HepG2 (cell line): ENCODE measurements around the gene FBP2. TPM values are rescaled to one million over a fixed set of nuclear protein-coding genes. Genes with fewer than 3 reads are reported as not detected.

Experiments used
- ATAC-seq: fragments of 200-7000 bp; cut with Tn5 transposase; 3 replicates; pipeline ENCODE4 v1.9.1; 2020; ENCODE audit warnings: mild to moderate bottlenecking, moderate library complexity
- BruUV-seq: library from RNA; stranded (reverse); fragments of 400-500 nt; replicated peaks from 2 replicates; lab custom pipeline; 2021; lab: Mats Ljungman, UMichigan
- CTCF ChIA-PET: fragments of 300-600 bp; formaldehyde crosslinking; extraction: SDS; loops from one replicate; lab custom pipeline; 2021; ENCODE audit warnings: low total read pairs, inconsistent platforms, low intra/inter-chr PET ratio; lab: Yijun Ruan, JAX
- POLR2A ChIA-PET: fragments of 350-600 bp; sonication (Branson Sonifier 250); formaldehyde crosslinking; loops from one replicate; lab custom pipeline; 2020; ENCODE audit warnings: antibody characterized with exemption, inconsistent platforms; lab: Yijun Ruan, JAX
- DNase-seq: peaks from one replicate; pipeline ENCODE4 v3.0.0-alpha.2; 2015; ENCODE audit warnings: low spot score
- FAIRE-seq: peaks from 3 replicates; lab custom pipeline; 2011; peaks lifted over from hg19 to GRCh38; lab: Jason Lieb, UNC
- H2AFZ ChIP-seq: one replicate; pipeline ENCODE4 v1.6.1; 2011; ENCODE audit warnings: low read length, inconsistent platforms
- H3K27ac ChIP-seq: fragments of 300-600 bp; 3 replicates; pipeline ENCODE4 v1.8.0; 2011; ENCODE audit warnings: mixed run types, mild to moderate bottlenecking, mixed read lengths, low read length, inconsistent platforms; ENCODE audit not compliant: insufficient read depth; ENCODE audit errors: extremely low read length
- H3K27me3 ChIP-seq, 2 experiments: fragments of 200-600 bp in 1 of 2; 2 replicates in 1 of 2; 3 replicates in 1 of 2; pipeline versions ENCODE4 v1.6.0 to v1.8.0; 2011; ENCODE audit warnings: low read length in 2 of 2, mild to moderate bottlenecking in 2 of 2, moderate library complexity in 2 of 2, inconsistent platforms in 1 of 2; ENCODE audit not compliant: insufficient read depth in 2 of 2, control insufficient read depth in 1 of 2
- H3K36me3 ChIP-seq, 2 experiments: fragments of 200-600 bp in 1 of 2; replicated peaks in 1 of 2; 2 replicates in 1 of 2; 3 replicates in 1 of 2; pipeline versions ENCODE4 v1.5.1 to v1.8.0; 2011; ENCODE audit warnings: low read length in 2 of 2, inconsistent platforms in 1 of 2; ENCODE audit not compliant: insufficient read depth in 2 of 2, control insufficient read depth in 1 of 2
- H3K4me1 ChIP-seq: 2 replicates; pipeline ENCODE4 v1.5.1; 2012; ENCODE audit warnings: low read length, inconsistent platforms; ENCODE audit not compliant: insufficient read depth
- H3K4me2 ChIP-seq: 2 replicates; pipeline ENCODE4 v1.6.0; 2011; ENCODE audit warnings: low read depth, low read length, inconsistent platforms
- H3K4me3 ChIP-seq, 3 experiments: fragments of 200-600 bp in 1 of 3; sonication (generic), shearing (Covaris generic) in 1 of 3; replicated peaks in 1 of 3; 2 replicates each; pipeline ENCODE4 v1.5.1; 2011 to 2016; ENCODE audit warnings: low read length in 3 of 3, inconsistent platforms in 2 of 3, low read depth in 2 of 3, mild to moderate bottlenecking in 2 of 3, control low read depth in 1 of 3, mixed read lengths in 1 of 3; ENCODE audit not compliant: insufficient read depth in 1 of 3
- H3K79me2 ChIP-seq: one replicate; pipeline ENCODE4 v1.6.1; 2011; ENCODE audit warnings: low read length, inconsistent platforms; ENCODE audit not compliant: insufficient read depth
- H3K9ac ChIP-seq: 2 replicates; pipeline ENCODE4 v1.6.0; 2011; ENCODE audit warnings: mild to moderate bottlenecking, low read depth, low read length, inconsistent platforms; ENCODE audit not compliant: insufficient read depth
- H3K9me3 ChIP-seq: 2 replicates; pipeline ENCODE4 v1.5.1; 2012; ENCODE audit warnings: mild to moderate bottlenecking, low read length
- H4K20me1 ChIP-seq: 2 replicates; pipeline ENCODE4 v1.6.0; 2011; ENCODE audit warnings: inconsistent platforms, mild to moderate bottlenecking, low read length, moderate library complexity; ENCODE audit not compliant: insufficient read depth
- CREB1 ChIP-seq, 2 experiments: fragments of 450-650 bp in 1 of 2; IDR thresholded peaks; 2 replicates each; pipeline ENCODE4 v1.6.1; 2016 to 2017; ENCODE audit warnings: control low read depth in 1 of 2, mild to moderate bottlenecking in 1 of 2, missing compliant biosample characterization in 1 of 2, missing genetic modification characterization in 1 of 2
- EP300 ChIP-seq, 3 experiments: sonication (generic) in 1 of 3; formaldehyde crosslinking in 1 of 3; IDR thresholded peaks; 2 replicates each; pipeline versions ENCODE4 v1.5.1 to v1.6.1; 2011 to 2020; ENCODE audit warnings: low read depth in 2 of 3, low read length in 2 of 3, borderline replicate concordance in 1 of 3, improper control_type of control experiment in 1 of 3, mild to moderate bottlenecking in 1 of 3, missing genetic modification reagents in 1 of 3, moderate library complexity in 1 of 3
- EZH2 ChIP-seq: conservative IDR thresholded peaks from 2 replicates; pipeline ENCODE4 v1.6.1; 2012; ENCODE audit warnings: mild to moderate bottlenecking, low read depth, low read length, moderate library complexity
- FOXO1 ChIP-seq: sonication (generic); formaldehyde crosslinking; IDR thresholded peaks from 2 replicates; pipeline ENCODE4 v1.4.0; 2020; ENCODE audit warnings: missing genetic modification reagents
- GATA4 ChIP-seq: sonication (generic); IDR thresholded peaks from 2 replicates; pipeline ENCODE4 v1.6.1; 2016; ENCODE audit warnings: antibody characterized with exemption, low read depth, borderline replicate concordance
- HMG20A ChIP-seq: IDR thresholded peaks from 2 replicates; pipeline ENCODE4 v1.6.1; 2016; ENCODE audit warnings: borderline replicate concordance
- MAFG ChIP-seq: sonication (generic); formaldehyde crosslinking; IDR thresholded peaks from 2 replicates; pipeline ENCODE4 v1.5.1; 2020; ENCODE audit warnings: mild to moderate bottlenecking, missing genetic modification reagents
- MYNN ChIP-seq: sonication (generic); formaldehyde crosslinking; IDR thresholded peaks from 2 replicates; pipeline ENCODE4 v1.4.0; 2020; ENCODE audit warnings: mild to moderate bottlenecking, low read depth, missing genetic modification reagents
- PPARG ChIP-seq: conservative IDR thresholded peaks from 2 replicates; pipeline ENCODE4 v1.6.1; 2016; ENCODE audit warnings: missing biosample characterization, missing genetic modification reagents
- SETDB1 ChIP-seq: sonication (generic); formaldehyde crosslinking; IDR thresholded peaks from 2 replicates; pipeline ENCODE4 v1.5.1; 2020; ENCODE audit warnings: missing genetic modification reagents, mild to moderate bottlenecking, borderline replicate concordance
- SPEN ChIP-seq: sonication (generic); formaldehyde crosslinking; IDR thresholded peaks from 2 replicates; pipeline ENCODE4 v1.5.1; 2020; ENCODE audit warnings: low read depth, mild to moderate bottlenecking, missing genetic modification reagents
- STAT6 ChIP-seq: sonication (generic); formaldehyde crosslinking; IDR thresholded peaks from 2 replicates; pipeline ENCODE4 v1.4.0; 2020; ENCODE audit warnings: missing genetic modification reagents, mild to moderate bottlenecking, borderline replicate concordance
- ZMYM4 ChIP-seq: sonication (generic); formaldehyde crosslinking; IDR thresholded peaks from 2 replicates; pipeline ENCODE4 v1.8.1; 2023; ENCODE audit warnings: mild to moderate bottlenecking, missing genetic modification reagents
- WGBS: methylation state at CpG from one replicate; pipeline ENCODE4 v1.1.6; 2017; ENCODE audit warnings: low lambda C conversion rate; 5-methylcytosine and 5-hydroxymethylcytosine counted together
- in situ Hi-C: cut with HindIII; loops from 2 replicates; pipeline ENCODE4 v1.10.0; 2017; ENCODE audit warnings: low pct_unique_long_range_greater_than_20kb; ENCODE audit not compliant: extremely low pct_ligation_motif_present
- intact Hi-C: fragments of 100-400 bp; cut with micrococcal nuclease; formaldehyde crosslinking; loops from one replicate; pipeline ENCODE4 v1.10.0; 2022; ENCODE audit not compliant: unreplicated experiment
- polyA plus RNA-seq, 8 experiments: library from polyadenylated mRNA; depleted of rRNA in 3 of 8; stranded (reverse) in 7 of 8; unstranded in 1 of 8; fragments of >200 nt; fragmentation: Illumina TruSeq in 4 of 8; extraction: Trizol in 4 of 8; gene quantifications; 2 replicates each; pipeline versions ENCODE4 v1.2.1 to v1.2.3, GENCODE V29; 2011 to 2016; ENCODE audit warnings: low read depth in 4 of 8, missing spikeins in 1 of 8, mixed read lengths in 1 of 8; ENCODE audit not compliant: insufficient read depth in 1 of 8
- total RNA-seq, 5 experiments: library from RNA; depleted of rRNA; stranded (reverse); fragments of >200 nt; fragmentation: Illumina TruSeq; extraction: Trizol; gene quantifications; 2 replicates each; pipeline ENCODE4 v1.2.3, GENCODE V29; 2016; ENCODE audit warnings: low read depth in 1 of 5
- TF ChIP-seq, protein P1 (sequence below): sonication (generic); formaldehyde crosslinking; conservative IDR thresholded peaks from 2 replicates; pipeline ENCODE4 v1.4.0; 2020; ENCODE audit warnings: missing genetic modification reagents

Gene FBP2
- total and polyA plus RNA-seq, 2 of the 13 experiments (the other 11 are each of a cell fraction or from before 2014, with no cell fraction given) = not detected

DNA sequence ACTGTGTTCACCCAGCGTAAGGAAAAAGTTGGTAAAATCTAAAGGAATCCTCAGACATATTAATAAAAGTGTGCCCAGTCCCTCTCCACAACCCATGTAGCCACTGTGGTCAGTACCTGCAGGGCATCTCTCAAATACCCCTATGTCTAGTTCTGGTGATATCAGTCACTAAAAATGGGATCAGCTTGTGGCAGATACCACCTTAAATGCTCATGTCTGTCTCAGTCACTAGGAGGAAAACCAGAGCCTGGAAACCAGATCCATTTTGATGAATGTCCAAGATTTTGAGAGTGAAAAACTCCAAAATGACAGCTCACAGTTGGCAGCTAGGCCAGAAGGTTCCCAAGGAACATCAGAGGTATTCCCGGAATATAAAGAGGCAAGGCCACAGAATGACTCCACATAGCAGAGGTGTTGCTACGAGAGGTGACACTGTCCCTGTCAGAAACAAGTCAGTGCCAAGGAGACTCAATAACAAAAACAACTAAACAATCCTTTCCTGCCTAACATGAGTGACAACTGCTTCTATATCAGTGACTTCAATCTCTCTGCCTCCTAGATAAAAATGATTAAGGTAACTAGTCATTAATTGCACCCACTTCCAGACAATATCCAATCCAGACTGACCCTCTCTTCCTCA lies 25.3 kb downstream of the FBP2 start:
- CTCF ChIA-PET = no interaction called here
- in situ Hi-C loops = no loop called here
- no peaks in the 10 kb centered on the region for H3K9me3 ChIP-seq
- TF ChIP-seq SPEN (CRISPR knock-in tag) = no peak
- TF ChIP-seq GATA4 = no peak
- TF ChIP-seq, protein P1, sequence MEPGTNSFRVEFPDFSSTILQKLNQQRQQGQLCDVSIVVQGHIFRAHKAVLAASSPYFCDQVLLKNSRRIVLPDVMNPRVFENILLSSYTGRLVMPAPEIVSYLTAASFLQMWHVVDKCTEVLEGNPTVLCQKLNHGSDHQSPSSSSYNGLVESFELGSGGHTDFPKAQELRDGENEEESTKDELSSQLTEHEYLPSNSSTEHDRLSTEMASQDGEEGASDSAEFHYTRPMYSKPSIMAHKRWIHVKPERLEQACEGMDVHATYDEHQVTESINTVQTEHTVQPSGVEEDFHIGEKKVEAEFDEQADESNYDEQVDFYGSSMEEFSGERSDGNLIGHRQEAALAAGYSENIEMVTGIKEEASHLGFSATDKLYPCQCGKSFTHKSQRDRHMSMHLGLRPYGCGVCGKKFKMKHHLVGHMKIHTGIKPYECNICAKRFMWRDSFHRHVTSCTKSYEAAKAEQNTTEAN = no peak
- TF ChIP-seq EP300 (IDR thresholded peaks at IDR 0.05; ENCODE audit: low read depth in 2 of 2, low read length in 2 of 2) = no peak
- TF ChIP-seq EP300 (CRISPR knock-in tag; IDR thresholded peaks at IDR 0.05; ENCODE audit: borderline replicate concordance) = no peak
- TF ChIP-seq, all 625 proteins: peak for 0
- no peak for ATAC-seq
- peaks cover 5% of the 10 kb centered on the region; the same call in 1 of the 2 replicates for H3K4me1 ChIP-seq
- POLR2A ChIA-PET = no interaction called here
- intact Hi-C loops = no loop called here
- no peak for DNase-seq
- H3K4me3 ChIP-seq = no peak overlapping the region
- no peaks in the 10 kb centered on the region for H3K79me2 ChIP-seq
- H4K20me1 ChIP-seq = no peaks in the 10 kb centered on the region
- no peak for FAIRE-seq
- 44% methylated on average over 3 of the region's 3 CpGs for WGBS
- no peak overlapping the region for H2AFZ ChIP-seq
- no TSS peak for BruUV-seq
- H3K27me3 ChIP-seq = no peaks in the 10 kb centered on the region; a peak in 1 of 5 replicates
- H3K4me2 ChIP-seq = no peak overlapping the region
- H3K9ac ChIP-seq = no peak overlapping the region
- no peaks in the 10 kb centered on the region for H3K36me3 ChIP-seq
- no peak overlapping the region for H3K27ac ChIP-seq

- in situ Hi-C loops = no loop called here
- FAIRE-seq = no peak
- H3K9me3 ChIP-seq = no peaks in the 10 kb centered on the region
- no peak overlapping the region for H3K4me3 ChIP-seq
- peaks cover 8% of the 10 kb centered on the region; the same call in 1 of the 2 replicates for H3K4me1 ChIP-seq
- BruUV-seq = no TSS peak
- no peak for ATAC-seq
- 0 out of 5 replicates have a peak, but pooled peaks cover 0 to 3% of the 10 kb centered on the region in 2 experiments for H3K36me3 ChIP-seq
- CTCF ChIA-PET = no interaction called here
- no peak overlapping the region for H2AFZ ChIP-seq
- POLR2A ChIA-PET = no interaction called here
- no peak overlapping the region for H3K27ac ChIP-seq
- no peak overlapping the region for H3K9ac ChIP-seq
- WGBS = 98% methylated on average over 2 of the region's 2 CpGs
- no peaks in the 10 kb centered on the region for H4K20me1 ChIP-seq
- H3K4me2 ChIP-seq = no peak overlapping the region
- H3K79me2 ChIP-seq = no peaks in the 10 kb centered on the region
- intact Hi-C loops = no loop called here
- no peak for DNase-seq
- no peaks in the 10 kb centered on the region; a peak in 1 of 5 replicates for H3K27me3 ChIP-seq
- TF ChIP-seq EZH2 (no peak), PPARG (CRISPR knock-in tag) (no peak), FOXO1 (CRISPR knock-in tag) (no peak), ZMYM4 (CRISPR knock-in tag) (no peak), MAFG (CRISPR knock-in tag) (no peak), SETDB1 (no peak), CREB1 (IDR thresholded peaks at IDR 0.05) (no peak), CREB1 (CRISPR knock-in tag; IDR thresholded peaks at IDR 0.05) (no peak), HMG20A (CRISPR knock-in tag) (no peak), STAT6 (CRISPR knock-in tag) (no peak), MYNN (CRISPR knock-in tag) (no peak)
Observed at GRCh38 chr9:94567271-94567670, 26.4 kb downstream of the FBP2 start.
